GM12878 (cell line): ENCODE data around the gene PHACTR1.

Source experiments
- CREB1 ChIP-seq: IDR thresholded peaks from 2 replicates; pipeline ENCODE4 v1.6.1; 2012; ENCODE audit warnings: low read depth, mild to moderate bottlenecking, inconsistent platforms
- EZH2 ChIP-seq: IDR thresholded peaks from 2 replicates; pipeline ENCODE4 v1.6.1; 2012; ENCODE audit warnings: low read depth, mild to moderate bottlenecking, control low read depth, inconsistent platforms, low read length, borderline replicate concordance; ENCODE audit not compliant: control insufficient read depth
- GABPA ChIP-seq: IDR thresholded peaks from 2 replicates; pipeline ENCODE4 v1.6.1; 2014; ENCODE audit warnings: antibody characterized with exemption, low read depth, mild to moderate bottlenecking, inconsistent platforms
- JUNB ChIP-seq: IDR thresholded peaks from 2 replicates; pipeline ENCODE4 v1.6.1; 2016; ENCODE audit warnings: antibody characterized with exemption, mild to moderate bottlenecking
- MXI1 ChIP-seq: fragments of 150-350 bp; IDR thresholded peaks from 2 replicates; pipeline ENCODE4 v1.6.1; 2011; ENCODE audit warnings: low read depth, mild to moderate bottlenecking, inconsistent platforms, low read length, improper control_type of control experiment
- POU2F2 ChIP-seq: IDR thresholded peaks from 3 replicates; pipeline ENCODE4 v1.6.1; 2011; ENCODE audit warnings: low read depth, mild to moderate bottlenecking, low read length, borderline replicate concordance
- RAD21 ChIP-seq: IDR thresholded peaks from 2 replicates; pipeline ENCODE4 v1.6.1; 2011; ENCODE audit warnings: mild to moderate bottlenecking, low read depth, low read length, moderate library complexity; ENCODE audit not compliant: insufficient read depth
- RCOR1 ChIP-seq: conservative IDR thresholded peaks from 2 replicates; pipeline ENCODE4 v1.6.1; 2012; ENCODE audit warnings: low read depth, low read length, improper control_type of control experiment
- SRF ChIP-seq, 2 experiments: IDR thresholded peaks; 2 replicates each; pipeline ENCODE4 v1.6.1; 2011; ENCODE audit warnings: low read depth in 2 of 2, low read length in 2 of 2, mild to moderate bottlenecking in 1 of 2, moderate library complexity in 1 of 2
- TF ChIP-seq, protein P1 (sequence below), 3 experiments: IDR thresholded peaks in 2 of 3; conservative IDR thresholded peaks in 1 of 3; 2 replicates each; pipeline ENCODE4 v1.5.1; 2011; ENCODE audit warnings: low read depth in 3 of 3, low read length in 3 of 3, mild to moderate bottlenecking in 3 of 3, control low read depth in 2 of 3, moderate library complexity in 2 of 3, inconsistent platforms in 1 of 3, mixed read lengths in 1 of 3; ENCODE audit not compliant: control insufficient read depth in 2 of 3, insufficient read depth in 1 of 3; ENCODE audit errors: extremely low read depth in 1 of 3
- TF ChIP-seq, protein P2 (sequence below): IDR thresholded peaks from 2 replicates; pipeline ENCODE4 v1.6.1; 2012; ENCODE audit warnings: low read depth, low read length, improper control_type of control experiment

DNA sequence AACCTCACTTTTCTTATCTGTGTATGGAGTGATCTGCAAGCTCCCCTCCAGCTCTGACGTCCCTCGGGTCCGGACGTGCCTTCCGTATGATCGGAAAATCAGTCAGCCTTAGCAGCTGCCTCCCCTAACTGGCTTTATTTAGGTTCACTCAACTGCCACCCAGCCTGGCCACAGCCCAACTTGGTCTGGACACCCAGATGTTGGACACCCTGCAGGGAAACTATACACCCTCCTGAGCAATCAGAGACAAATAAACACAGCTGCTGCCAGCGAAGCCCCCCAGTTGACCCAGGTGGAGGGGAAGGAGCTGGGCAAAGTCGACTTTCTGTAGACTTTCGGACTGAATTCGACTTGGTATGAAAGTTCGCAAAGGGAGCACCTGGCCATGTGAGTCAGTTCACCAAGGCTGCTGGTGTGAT is 582.8 kb downstream of the PHACTR1 start:
- TF ChIP-seq, protein P1, sequence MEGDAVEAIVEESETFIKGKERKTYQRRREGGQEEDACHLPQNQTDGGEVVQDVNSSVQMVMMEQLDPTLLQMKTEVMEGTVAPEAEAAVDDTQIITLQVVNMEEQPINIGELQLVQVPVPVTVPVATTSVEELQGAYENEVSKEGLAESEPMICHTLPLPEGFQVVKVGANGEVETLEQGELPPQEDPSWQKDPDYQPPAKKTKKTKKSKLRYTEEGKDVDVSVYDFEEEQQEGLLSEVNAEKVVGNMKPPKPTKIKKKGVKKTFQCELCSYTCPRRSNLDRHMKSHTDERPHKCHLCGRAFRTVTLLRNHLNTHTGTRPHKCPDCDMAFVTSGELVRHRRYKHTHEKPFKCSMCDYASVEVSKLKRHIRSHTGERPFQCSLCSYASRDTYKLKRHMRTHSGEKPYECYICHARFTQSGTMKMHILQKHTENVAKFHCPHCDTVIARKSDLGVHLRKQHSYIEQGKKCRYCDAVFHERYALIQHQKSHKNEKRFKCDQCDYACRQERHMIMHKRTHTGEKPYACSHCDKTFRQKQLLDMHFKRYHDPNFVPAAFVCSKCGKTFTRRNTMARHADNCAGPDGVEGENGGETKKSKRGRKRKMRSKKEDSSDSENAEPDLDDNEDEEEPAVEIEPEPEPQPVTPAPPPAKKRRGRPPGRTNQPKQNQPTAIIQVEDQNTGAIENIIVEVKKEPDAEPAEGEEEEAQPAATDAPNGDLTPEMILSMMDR (IDR thresholded peaks at IDR 0.05 in 2 of 3, conservative IDR thresholded peaks at IDR 0.05 in 1 of 3; ENCODE audit: control insufficient read depth in 2 of 3, extremely low read depth in 1 of 3, insufficient read depth in 1 of 3, low read depth in 3 of 3, low read length in 3 of 3), result no peak
- TF ChIP-seq, protein P2, sequence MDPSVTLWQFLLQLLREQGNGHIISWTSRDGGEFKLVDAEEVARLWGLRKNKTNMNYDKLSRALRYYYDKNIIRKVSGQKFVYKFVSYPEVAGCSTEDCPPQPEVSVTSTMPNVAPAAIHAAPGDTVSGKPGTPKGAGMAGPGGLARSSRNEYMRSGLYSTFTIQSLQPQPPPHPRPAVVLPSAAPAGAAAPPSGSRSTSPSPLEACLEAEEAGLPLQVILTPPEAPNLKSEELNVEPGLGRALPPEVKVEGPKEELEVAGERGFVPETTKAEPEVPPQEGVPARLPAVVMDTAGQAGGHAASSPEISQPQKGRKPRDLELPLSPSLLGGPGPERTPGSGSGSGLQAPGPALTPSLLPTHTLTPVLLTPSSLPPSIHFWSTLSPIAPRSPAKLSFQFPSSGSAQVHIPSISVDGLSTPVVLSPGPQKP, result no peak
- TF ChIP-seq POU2F2, result no peak
- TF ChIP-seq EZH2, result no peak
- no peak for TF ChIP-seq SRF (IDR thresholded peaks at IDR 0.05; ENCODE audit: low read depth in 2 of 2, low read length in 2 of 2)
- no peak for TF ChIP-seq RCOR1
- no peak for TF ChIP-seq CREB1
- TF ChIP-seq MXI1, result no peak
- TF ChIP-seq JUNB, result no peak
- TF ChIP-seq GABPA, result no peak
- TF ChIP-seq RAD21, result no peak
